ENCODE data around the gene PID1.

DNA sequence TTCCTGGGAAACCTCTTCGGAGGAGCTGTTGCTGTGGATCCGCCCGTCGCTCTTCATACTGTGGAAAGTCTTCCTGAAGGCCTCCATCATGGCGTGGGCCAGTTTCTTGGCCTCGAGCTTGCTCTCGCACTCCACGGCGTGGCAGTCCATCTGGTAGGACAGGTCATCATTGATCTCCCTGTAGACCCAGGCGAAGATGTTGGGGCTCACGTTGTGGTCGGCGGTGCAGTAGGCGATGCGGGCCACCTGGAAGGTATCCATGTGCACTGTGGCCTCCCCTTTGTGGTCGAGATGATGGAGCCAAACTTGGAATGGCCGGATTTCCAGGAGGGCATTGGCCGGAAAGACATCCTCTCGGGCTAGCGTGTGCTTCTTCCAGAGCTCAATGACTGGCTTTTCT, 245.4 kb downstream of the PID1 start:
- TF ChIP-seq, protein P1, sequence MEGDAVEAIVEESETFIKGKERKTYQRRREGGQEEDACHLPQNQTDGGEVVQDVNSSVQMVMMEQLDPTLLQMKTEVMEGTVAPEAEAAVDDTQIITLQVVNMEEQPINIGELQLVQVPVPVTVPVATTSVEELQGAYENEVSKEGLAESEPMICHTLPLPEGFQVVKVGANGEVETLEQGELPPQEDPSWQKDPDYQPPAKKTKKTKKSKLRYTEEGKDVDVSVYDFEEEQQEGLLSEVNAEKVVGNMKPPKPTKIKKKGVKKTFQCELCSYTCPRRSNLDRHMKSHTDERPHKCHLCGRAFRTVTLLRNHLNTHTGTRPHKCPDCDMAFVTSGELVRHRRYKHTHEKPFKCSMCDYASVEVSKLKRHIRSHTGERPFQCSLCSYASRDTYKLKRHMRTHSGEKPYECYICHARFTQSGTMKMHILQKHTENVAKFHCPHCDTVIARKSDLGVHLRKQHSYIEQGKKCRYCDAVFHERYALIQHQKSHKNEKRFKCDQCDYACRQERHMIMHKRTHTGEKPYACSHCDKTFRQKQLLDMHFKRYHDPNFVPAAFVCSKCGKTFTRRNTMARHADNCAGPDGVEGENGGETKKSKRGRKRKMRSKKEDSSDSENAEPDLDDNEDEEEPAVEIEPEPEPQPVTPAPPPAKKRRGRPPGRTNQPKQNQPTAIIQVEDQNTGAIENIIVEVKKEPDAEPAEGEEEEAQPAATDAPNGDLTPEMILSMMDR (IDR thresholded peaks at IDR 0.05; ENCODE audit: insufficient read depth, low read length), result no peak
- TF ChIP-seq POLR2AphosphoS5 (IDR thresholded peaks at IDR 0.05; ENCODE audit: low read depth), result no peak
- TF ChIP-seq, protein P2, sequence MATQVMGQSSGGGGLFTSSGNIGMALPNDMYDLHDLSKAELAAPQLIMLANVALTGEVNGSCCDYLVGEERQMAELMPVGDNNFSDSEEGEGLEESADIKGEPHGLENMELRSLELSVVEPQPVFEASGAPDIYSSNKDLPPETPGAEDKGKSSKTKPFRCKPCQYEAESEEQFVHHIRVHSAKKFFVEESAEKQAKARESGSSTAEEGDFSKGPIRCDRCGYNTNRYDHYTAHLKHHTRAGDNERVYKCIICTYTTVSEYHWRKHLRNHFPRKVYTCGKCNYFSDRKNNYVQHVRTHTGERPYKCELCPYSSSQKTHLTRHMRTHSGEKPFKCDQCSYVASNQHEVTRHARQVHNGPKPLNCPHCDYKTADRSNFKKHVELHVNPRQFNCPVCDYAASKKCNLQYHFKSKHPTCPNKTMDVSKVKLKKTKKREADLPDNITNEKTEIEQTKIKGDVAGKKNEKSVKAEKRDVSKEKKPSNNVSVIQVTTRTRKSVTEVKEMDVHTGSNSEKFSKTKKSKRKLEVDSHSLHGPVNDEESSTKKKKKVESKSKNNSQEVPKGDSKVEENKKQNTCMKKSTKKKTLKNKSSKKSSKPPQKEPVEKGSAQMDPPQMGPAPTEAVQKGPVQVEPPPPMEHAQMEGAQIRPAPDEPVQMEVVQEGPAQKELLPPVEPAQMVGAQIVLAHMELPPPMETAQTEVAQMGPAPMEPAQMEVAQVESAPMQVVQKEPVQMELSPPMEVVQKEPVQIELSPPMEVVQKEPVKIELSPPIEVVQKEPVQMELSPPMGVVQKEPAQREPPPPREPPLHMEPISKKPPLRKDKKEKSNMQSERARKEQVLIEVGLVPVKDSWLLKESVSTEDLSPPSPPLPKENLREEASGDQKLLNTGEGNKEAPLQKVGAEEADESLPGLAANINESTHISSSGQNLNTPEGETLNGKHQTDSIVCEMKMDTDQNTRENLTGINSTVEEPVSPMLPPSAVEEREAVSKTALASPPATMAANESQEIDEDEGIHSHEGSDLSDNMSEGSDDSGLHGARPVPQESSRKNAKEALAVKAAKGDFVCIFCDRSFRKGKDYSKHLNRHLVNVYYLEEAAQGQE (IDR thresholded peaks at IDR 0.05; ENCODE audit: insufficient replicate concordance, low read depth), result no peak
